ENCODE results near the gene KIF12. TPM values are rescaled to one million over a fixed set of nuclear protein-coding genes. Genes with fewer than 3 reads are reported as not detected.
A peak's percentile ranks its signal among the peaks of the same experiment; 100 is the strongest.

Gene KIF12
- total RNA-seq, 1 experiment from 2014 or later, result not detected

GRCh38 chr9:114100536-114100935, 1.4 kb upstream of the KIF12 start:
- H3K36me3 ChIP-seq (ENCODE audit: insufficient read depth, low read length), result no peaks in the 10 kb centered on the region
- H3K4me2 ChIP-seq (ENCODE audit: low read depth, low read length, poor library complexity, severe bottlenecking), result no peak overlapping the region
- H3K79me2 ChIP-seq (ENCODE audit: low read length), result no peaks in the 10 kb centered on the region
- no peak overlapping the region for H3K27ac ChIP-seq (ENCODE audit: low read length)
- no peak for DNase-seq
- H3K4me1 ChIP-seq (ENCODE audit: low read length), result no peaks in the 10 kb centered on the region
- no peak overlapping the region for H2AFZ ChIP-seq (ENCODE audit: low read length)
- no peaks in the 10 kb centered on the region for H3K9me2 ChIP-seq (replicated peaks; ENCODE audit: insufficient read depth, low read length)
- H3K4me3 ChIP-seq (ENCODE audit: low read length), result no peak overlapping the region
- no peak overlapping the region for H3K9ac ChIP-seq (ENCODE audit: low read length)
- H3K9me3 ChIP-seq (ENCODE audit: low read length), result no peaks in the 10 kb centered on the region
- H3K27me3 ChIP-seq (ENCODE audit: low read length), result no peaks in the 10 kb centered on the region
- no peaks in the 10 kb centered on the region for H4K20me1 ChIP-seq (ENCODE audit: insufficient read depth, low read depth, low read length)

- Histone ChIP-seq H3K4me3 (ENCODE audit: low read length) (no peak overlapping the region), H3K9ac (ENCODE audit: low read length) (no peak overlapping the region), H2AFZ (ENCODE audit: low read length) (no peak overlapping the region), H3K27ac (ENCODE audit: low read length) (no peak overlapping the region), H3K79me2 (ENCODE audit: low read length) (no peaks in the 10 kb centered on the region), H3K9me3 (ENCODE audit: low read length) (no peaks in the 10 kb centered on the region), H4K20me1 (ENCODE audit: insufficient read depth, low read depth, low read length) (no peaks in the 10 kb centered on the region), H3K4me2 (ENCODE audit: low read depth, low read length, poor library complexity, severe bottlenecking) (no peak overlapping the region), H3K4me1 (ENCODE audit: low read length) (no peaks in the 10 kb centered on the region), H3K27me3 (ENCODE audit: low read length) (no peaks in the 10 kb centered on the region), H3K9me2 (replicated peaks; ENCODE audit: insufficient read depth, low read length) (no peaks in the 10 kb centered on the region), H3K36me3 (ENCODE audit: insufficient read depth, low read length) (no peaks in the 10 kb centered on the region)
- no peak for DNase-seq
Observed at GRCh38 chr9:114099669-114100270, 678 bp upstream of the KIF12 start.

GRCh38 chr9:114098021-114098935, 814 bp downstream of the KIF12 start:
- no peaks in the 10 kb centered on the region for H3K27me3 ChIP-seq (ENCODE audit: low read length)
- no peak for DNase-seq
- H4K20me1 ChIP-seq (ENCODE audit: insufficient read depth, low read depth, low read length), result no peaks in the 10 kb centered on the region
- no peaks in the 10 kb centered on the region for H3K79me2 ChIP-seq (ENCODE audit: low read length)
- H3K9me2 ChIP-seq (replicated peaks; ENCODE audit: insufficient read depth, low read length), result no peaks in the 10 kb centered on the region
- H2AFZ ChIP-seq (ENCODE audit: low read length), result no peak overlapping the region
- H3K4me3 ChIP-seq (ENCODE audit: low read length), result no peak overlapping the region
- no peak overlapping the region for H3K4me2 ChIP-seq (ENCODE audit: low read depth, low read length, poor library complexity, severe bottlenecking)
- no peak overlapping the region for H3K27ac ChIP-seq (ENCODE audit: low read length)
- H3K4me1 ChIP-seq (ENCODE audit: low read length), result no peaks in the 10 kb centered on the region
- no peak overlapping the region for H3K9ac ChIP-seq (ENCODE audit: low read length)
- H3K9me3 ChIP-seq (ENCODE audit: low read length), result no peaks in the 10 kb centered on the region
- H3K36me3 ChIP-seq (ENCODE audit: insufficient read depth, low read length), result no peaks in the 10 kb centered on the region

- H3K9ac ChIP-seq (ENCODE audit: low read length), result no peak overlapping the region
- no peaks in the 10 kb centered on the region for H3K27me3 ChIP-seq (ENCODE audit: low read length)
- H3K27ac ChIP-seq (ENCODE audit: low read length), result no peak overlapping the region
- no peaks in the 10 kb centered on the region for H4K20me1 ChIP-seq (ENCODE audit: insufficient read depth, low read depth, low read length)
- H2AFZ ChIP-seq (ENCODE audit: low read length), result no peak overlapping the region
- no peak overlapping the region for H3K4me2 ChIP-seq (ENCODE audit: low read depth, low read length, poor library complexity, severe bottlenecking)
- H3K36me3 ChIP-seq (ENCODE audit: insufficient read depth, low read length), result no peaks in the 10 kb centered on the region
- H3K4me3 ChIP-seq (ENCODE audit: low read length), result no peak overlapping the region
- no peaks in the 10 kb centered on the region for H3K9me3 ChIP-seq (ENCODE audit: low read length)
- H3K4me1 ChIP-seq (ENCODE audit: low read length), result no peaks in the 10 kb centered on the region
- H3K79me2 ChIP-seq (ENCODE audit: low read length), result no peaks in the 10 kb centered on the region
- no peak for DNase-seq
- no peaks in the 10 kb centered on the region for H3K9me2 ChIP-seq (replicated peaks; ENCODE audit: insufficient read depth, low read length)
Observed at GRCh38 chr9:114097613-114098020, 1.5 kb downstream of the KIF12 start.

GRCh38 chr9:114096866-114097612, 2.1 kb downstream of the KIF12 start:
- no peaks in the 10 kb centered on the region for H3K9me2 ChIP-seq (replicated peaks; ENCODE audit: insufficient read depth, low read length)
- no peak for DNase-seq
- no peaks in the 10 kb centered on the region for H4K20me1 ChIP-seq (ENCODE audit: insufficient read depth, low read depth, low read length)
- H2AFZ ChIP-seq (ENCODE audit: low read length), result no peak overlapping the region
- H3K4me1 ChIP-seq (ENCODE audit: low read length), result no peaks in the 10 kb centered on the region
- no peaks in the 10 kb centered on the region for H3K79me2 ChIP-seq (ENCODE audit: low read length)
- no peaks in the 10 kb centered on the region for H3K36me3 ChIP-seq (ENCODE audit: insufficient read depth, low read length)
- no peaks in the 10 kb centered on the region for H3K27me3 ChIP-seq (ENCODE audit: low read length)
- no peak overlapping the region for H3K9ac ChIP-seq (ENCODE audit: low read length)
- no peaks in the 10 kb centered on the region for H3K9me3 ChIP-seq (ENCODE audit: low read length)
- H3K4me3 ChIP-seq (ENCODE audit: low read length), result no peak overlapping the region
- H3K4me2 ChIP-seq (ENCODE audit: low read depth, low read length, poor library complexity, severe bottlenecking), result no peak overlapping the region
- H3K27ac ChIP-seq (ENCODE audit: low read length), result no peak overlapping the region

- Histone ChIP-seq H3K9me3 (ENCODE audit: low read length) (no peaks in the 10 kb centered on the region), H3K4me2 (ENCODE audit: low read depth, low read length, poor library complexity, severe bottlenecking) (no peak overlapping the region), H4K20me1 (ENCODE audit: insufficient read depth, low read depth, low read length) (no peaks in the 10 kb centered on the region), H3K4me1 (ENCODE audit: low read length) (no peaks in the 10 kb centered on the region), H3K9ac (ENCODE audit: low read length) (no peak overlapping the region), H3K79me2 (ENCODE audit: low read length) (no peaks in the 10 kb centered on the region), H3K36me3 (ENCODE audit: insufficient read depth, low read length) (no peaks in the 10 kb centered on the region), H3K4me3 (ENCODE audit: low read length) (no peak overlapping the region), H2AFZ (ENCODE audit: low read length) (no peak overlapping the region), H3K27ac (ENCODE audit: low read length) (no peak overlapping the region), H3K27me3 (ENCODE audit: low read length) (no peaks in the 10 kb centered on the region), H3K9me2 (replicated peaks; ENCODE audit: insufficient read depth, low read length) (no peaks in the 10 kb centered on the region)
- DNase-seq, result peak; percentile 63
Observed at GRCh38 chr9:114096041-114096511, 3.0 kb downstream of the KIF12 start.

- no peaks in the 10 kb centered on the region for H4K20me1 ChIP-seq (ENCODE audit: insufficient read depth, low read depth, low read length)
- H3K4me3 ChIP-seq (ENCODE audit: low read length), result no peak overlapping the region
- H3K27me3 ChIP-seq (ENCODE audit: low read length), result no peaks in the 10 kb centered on the region
- no peak overlapping the region for H2AFZ ChIP-seq (ENCODE audit: low read length)
- no peaks in the 10 kb centered on the region for H3K79me2 ChIP-seq (ENCODE audit: low read length)
- no peaks in the 10 kb centered on the region for H3K9me2 ChIP-seq (replicated peaks; ENCODE audit: insufficient read depth, low read length)
- H3K27ac ChIP-seq (ENCODE audit: low read length), result no peak overlapping the region
- H3K36me3 ChIP-seq (ENCODE audit: insufficient read depth, low read length), result no peaks in the 10 kb centered on the region
- H3K9me3 ChIP-seq (ENCODE audit: low read length), result no peaks in the 10 kb centered on the region
- no peak overlapping the region for H3K4me2 ChIP-seq (ENCODE audit: low read depth, low read length, poor library complexity, severe bottlenecking)
- H3K9ac ChIP-seq (ENCODE audit: low read length), result no peak overlapping the region
- no peaks in the 10 kb centered on the region for H3K4me1 ChIP-seq (ENCODE audit: low read length)
- no peak for DNase-seq
Observed at GRCh38 chr9:114094971-114095370, 4.1 kb downstream of the KIF12 start.

Data from Karpas-422 (cell line).